Putamen (tissue), 1 donor: Measurements from ENCODE around the gene CYP2W1.

Experiments used
- DNase-seq: peaks from one replicate; pipeline ENCODE4 v3.0.0-alpha.2; 2016; ENCODE audit warnings: low spot score

Gene CYP2W1

GRCh38 chr7:966291-967069 lies 16.5 kb upstream of the CYP2W1 start:
- no peak for DNase-seq

DNA sequence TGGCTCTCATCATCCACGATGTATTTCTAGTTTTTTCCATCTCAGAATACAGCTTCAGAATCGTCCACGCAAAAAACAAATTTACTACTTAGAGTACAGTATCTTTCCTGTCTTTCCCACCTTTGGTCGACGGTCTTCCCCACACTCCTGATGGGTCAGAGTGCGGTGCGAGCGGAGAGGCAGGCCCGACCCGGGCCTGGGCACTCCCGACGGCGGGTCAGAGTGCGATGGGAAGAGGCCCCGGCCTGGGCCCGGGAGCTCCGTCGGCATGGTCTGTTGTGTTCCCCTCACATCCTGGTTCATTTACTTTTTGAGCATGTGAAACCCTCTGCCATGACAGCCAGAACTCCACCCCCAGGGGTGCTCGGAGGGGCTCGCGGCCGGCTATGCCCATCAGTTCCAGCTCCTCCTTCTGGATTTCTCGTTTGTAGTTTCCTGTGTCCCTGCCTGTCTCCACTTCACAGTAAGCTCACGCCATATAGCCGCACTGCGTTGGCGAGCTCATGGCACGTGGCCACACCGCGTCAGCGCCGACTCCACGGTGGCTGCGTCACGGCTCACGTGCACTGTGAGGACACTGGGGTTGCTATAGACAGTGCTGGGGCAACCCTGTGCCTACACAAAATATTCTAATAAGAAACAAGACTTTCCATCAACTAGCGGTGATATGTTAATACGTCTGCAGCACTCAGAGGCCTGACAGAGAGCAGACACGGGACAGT lies 15.5 kb upstream of the CYP2W1 start:
- DNase-seq: no peak

- no peak for DNase-seq
These were observed 14.5 kb upstream of the CYP2W1 start for GRCh38 chr7:968205-969105.

DNA sequence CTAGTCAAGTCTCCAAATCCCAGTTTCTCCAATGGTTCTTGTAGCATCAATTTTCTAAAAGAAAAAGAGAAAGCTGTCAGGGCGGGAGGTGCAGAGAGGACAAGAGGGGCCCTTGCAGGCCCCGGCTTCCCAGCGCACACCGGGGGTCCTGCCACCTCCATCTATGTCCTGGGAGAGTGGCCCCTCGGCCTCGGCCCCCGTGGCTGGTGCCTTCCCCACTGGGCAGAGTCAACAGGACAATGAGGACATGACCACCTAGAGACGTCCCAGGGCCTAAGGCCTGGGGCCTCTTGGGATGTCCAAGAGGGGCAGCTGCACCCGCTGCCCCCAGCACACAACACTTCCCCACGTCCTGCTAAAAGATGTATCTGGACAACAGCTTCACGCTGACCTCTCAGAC lies 13.6 kb upstream of the CYP2W1 start:
- DNase-seq: no peak

- DNase-seq: no peak
These were observed 12.2 kb upstream of the CYP2W1 start for GRCh38 chr7:970744-971143.

DNA sequence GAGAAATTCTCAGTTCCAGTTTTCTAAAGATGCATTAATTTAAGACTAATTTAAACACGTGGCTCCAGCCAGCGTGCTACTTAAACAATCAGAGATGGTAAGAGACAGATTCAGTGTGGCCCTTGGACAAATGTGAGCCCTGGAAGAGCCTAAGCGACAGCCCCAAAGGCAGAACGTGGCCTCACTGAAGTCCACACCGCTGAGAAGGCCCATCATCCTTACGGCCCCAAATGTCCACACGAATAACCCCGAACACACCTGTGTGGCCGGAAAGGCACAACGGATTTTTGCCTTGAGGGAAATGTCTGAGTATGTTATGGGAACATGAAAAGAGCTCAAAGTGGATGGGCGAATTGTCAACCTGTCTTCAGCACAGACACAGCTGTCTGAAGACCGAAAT lies 10.9 kb upstream of the CYP2W1 start:
- no peak for DNase-seq

- no peak for DNase-seq
These were observed 10.2 kb upstream of the CYP2W1 start for GRCh38 chr7:972676-973309.

GRCh38 chr7:973312-973711 lies 9.7 kb upstream of the CYP2W1 start:
- no peak for DNase-seq

DNA sequence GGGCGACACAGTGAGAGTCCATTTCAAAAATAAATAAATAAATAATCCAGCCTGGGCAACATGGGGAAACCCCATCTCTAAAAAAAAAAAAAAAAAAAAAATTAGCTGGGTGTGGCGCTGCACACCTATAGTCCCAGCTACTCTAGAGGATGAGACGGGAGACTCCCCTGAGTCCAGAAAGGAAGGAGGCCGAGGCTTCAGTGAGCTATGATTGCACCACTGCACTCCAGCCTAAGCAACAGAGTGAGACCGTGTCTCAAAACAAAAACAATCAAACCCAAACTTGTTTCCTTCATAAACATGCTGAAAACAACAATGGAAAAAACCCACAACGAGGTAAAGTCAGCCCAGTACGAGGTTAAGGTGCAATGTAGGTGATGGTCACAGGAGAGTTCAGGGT lies 8.8 kb upstream of the CYP2W1 start:
- no peak for DNase-seq

GRCh38 chr7:974820-975681 lies 7.9 kb upstream of the CYP2W1 start, which contains the start of gene COX19:
Gene COX19, minus strand, starts transcription at chr7:975549. Its CDS starts 40 bp downstream, at chr7:975509.
- DNase-seq: peak; percentile 85

DNA sequence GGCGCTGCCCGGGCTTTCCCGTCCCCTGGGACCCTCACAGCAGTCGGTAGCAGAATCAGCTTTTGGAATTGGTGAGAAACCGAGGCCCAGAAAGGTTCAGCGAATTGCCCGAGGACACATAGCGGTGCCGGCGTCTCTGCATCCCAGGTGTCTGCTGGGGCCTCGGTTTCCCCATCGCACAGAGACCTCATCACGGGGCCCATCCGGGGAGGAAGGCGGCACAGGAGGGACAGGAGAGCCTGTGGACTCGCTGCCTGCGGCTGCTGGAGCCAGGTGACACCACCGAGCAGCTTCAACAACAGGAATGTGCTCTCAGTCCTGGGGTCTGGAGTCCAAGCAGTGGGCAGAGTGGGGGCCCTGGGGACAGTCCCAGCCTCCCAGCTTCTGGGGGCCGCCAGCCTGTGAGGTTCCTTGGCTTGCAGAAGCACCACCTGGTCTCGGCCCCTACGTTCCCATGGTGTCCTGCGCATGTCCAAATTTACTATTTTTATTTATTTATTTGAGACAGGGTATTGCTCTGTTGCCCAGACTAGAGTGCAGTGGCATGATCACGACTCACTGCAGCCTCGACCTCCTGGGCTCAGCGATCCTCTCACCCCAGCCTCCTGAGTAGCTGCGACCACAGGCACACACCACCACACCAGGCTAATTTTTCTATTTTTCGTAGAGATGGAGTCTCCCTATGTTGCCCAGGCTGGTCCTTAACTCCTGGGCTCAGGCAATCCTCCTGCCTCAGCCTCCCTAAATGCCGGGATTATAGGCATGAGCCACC lies 7.1 kb upstream of the CYP2W1 start:
- DNase-seq: no peak

DNA sequence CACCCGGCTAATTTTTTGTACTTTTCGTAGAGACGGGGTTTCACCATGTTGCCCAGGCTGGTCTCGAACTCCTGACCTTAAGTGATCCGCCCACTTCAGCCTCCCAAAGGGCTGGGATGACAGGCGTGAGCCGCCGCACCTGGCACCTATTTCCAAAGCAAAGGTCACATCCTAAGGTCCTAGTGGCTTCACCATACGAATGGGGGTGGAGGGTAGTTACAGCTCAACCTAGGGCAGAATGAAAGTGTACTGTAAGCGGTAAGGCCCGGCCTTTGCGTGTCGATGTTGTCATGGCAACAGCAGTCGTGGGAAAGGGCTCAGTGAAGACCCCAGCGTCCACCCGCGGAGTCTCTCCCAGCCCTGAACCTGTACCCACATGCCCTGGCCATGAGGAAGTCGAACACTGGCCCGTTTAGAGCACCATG lies 6.1 kb upstream of the CYP2W1 start:
- DNase-seq: no peak

DNA sequence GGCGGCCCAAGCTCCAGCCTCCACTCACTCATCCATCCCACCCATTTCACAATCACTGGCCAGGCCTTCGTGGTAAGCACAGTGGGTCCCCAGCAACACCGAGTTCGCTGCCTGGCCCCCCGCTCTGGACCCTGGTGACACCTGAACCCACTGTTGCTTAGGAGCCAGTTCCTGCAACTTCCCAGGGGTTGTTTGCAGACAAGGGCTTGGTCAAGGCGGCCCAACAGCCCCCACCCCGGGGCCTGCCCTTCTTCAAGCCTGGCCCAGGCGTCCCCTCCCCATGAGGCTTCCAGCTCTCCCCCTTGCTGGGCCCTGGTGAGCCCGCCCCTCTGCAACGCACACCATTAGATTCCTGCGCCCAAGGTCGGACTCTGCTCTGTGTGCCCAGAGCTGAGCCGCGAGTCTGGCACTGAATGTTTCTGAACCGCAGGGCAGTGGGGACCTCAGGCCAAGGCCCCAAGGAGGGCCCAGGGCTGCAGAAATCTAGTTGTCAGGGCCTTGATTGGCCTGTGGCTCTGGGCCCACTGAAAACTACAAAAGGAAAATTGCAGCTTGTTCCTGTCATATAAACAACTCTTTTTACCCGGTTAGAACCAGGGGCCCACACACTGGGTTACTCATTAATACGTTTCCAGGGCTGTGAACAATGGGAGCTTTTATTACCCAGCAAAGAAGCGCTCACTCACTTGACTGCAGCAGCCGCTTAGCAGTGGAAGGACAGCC lies 5.5 kb upstream of the CYP2W1 start:
- peak; percentile 89 for DNase-seq

GRCh38 chr7:978049-978346 lies 5.0 kb upstream of the CYP2W1 start:
- DNase-seq: no peak

GRCh38 chr7:978416-979091 lies 4.4 kb upstream of the CYP2W1 start:
- DNase-seq: no peak

DNA sequence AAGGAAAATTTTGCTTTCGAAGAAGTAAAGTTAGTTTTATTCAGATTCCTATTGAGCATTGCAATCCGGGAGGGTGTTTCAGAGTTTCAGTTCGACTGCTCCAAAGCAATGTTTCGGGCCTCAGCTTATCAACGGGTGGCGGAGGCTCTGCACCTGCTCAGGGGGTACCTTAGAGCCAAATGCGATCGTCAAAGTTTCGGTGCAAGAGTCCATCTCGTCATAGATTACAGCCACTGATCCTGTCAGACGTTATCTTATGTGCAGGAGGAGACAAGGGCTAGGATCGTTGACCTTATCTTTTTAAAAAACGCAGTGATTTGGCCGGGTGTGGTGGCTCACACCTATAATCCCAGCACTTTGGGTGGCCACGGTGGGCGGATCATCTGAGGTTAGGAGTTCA lies 3.8 kb upstream of the CYP2W1 start:
- DNase-seq: no peak

DNA sequence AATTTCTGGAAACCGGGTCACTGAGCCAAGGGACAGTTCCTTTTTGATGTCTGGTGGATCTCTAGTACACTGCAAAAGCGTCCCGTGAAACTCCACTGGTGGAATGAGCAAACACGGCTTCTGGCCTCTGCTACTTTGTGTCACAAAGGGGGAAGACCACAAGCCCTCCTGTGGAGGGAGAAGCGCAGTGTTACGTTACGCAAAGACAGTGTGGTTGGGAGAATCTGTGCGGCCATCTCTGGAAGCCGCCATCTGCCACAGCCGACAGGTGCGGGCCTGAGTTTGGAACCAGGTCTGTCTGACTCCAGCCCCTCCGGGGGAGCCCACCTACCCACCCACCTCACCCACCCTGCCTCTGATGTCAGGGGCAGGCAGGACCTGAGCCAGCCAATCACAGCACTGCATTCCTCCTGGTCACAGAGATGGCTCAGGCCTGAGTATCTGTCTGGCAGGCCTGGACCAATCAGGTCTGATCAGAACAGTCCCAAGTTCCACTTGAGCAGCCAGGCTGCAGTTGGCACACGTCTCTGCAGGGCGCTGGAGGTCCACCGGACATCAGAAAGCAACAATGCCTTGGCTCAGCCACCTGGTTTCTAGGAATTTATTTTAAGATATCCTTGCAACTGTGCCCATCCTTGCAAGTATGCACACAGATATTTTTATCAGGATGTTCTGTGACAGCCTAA lies 3.0 kb upstream of the CYP2W1 start:
- no peak for DNase-seq

GRCh38 chr7:981793-982510 lies 1.0 kb upstream of the CYP2W1 start:
- DNase-seq: no peak
